ENCODE results near the gene LAMB1. TPM values are rescaled to one million over a fixed set of nuclear protein-coding genes. Genes with fewer than 3 reads are reported as not detected.
A peak's percentile ranks its signal among the peaks of the same experiment; 100 is the strongest.

LAMB1 gene
- total and polyA plus RNA-seq, 2 of the 13 experiments (the other 11 are each of a cell fraction or from before 2014, with no cell fraction given): 109 to 124 TPM

GRCh38 chr7:108034586-108034985 is 31.6 kb upstream of the LAMB1 start (continued):
- no peak for TF ChIP-seq ZNF883 (CRISPR knock-in tag; IDR thresholded peaks at IDR 0.05; ENCODE audit: not compliant biosample characterization)
- TF ChIP-seq ZNF713 (CRISPR knock-in tag; IDR thresholded peaks at IDR 0.05): no peak
- TF ChIP-seq ZBTB20 (CRISPR knock-in tag; IDR thresholded peaks at IDR 0.05; ENCODE audit: borderline replicate concordance, low read depth): no peak
- peak; percentile 41; the same call in 1 of the 2 replicates for TF ChIP-seq ZFY (CRISPR knock-in tag; IDR thresholded peaks at IDR 0.05)
- no peak for TF ChIP-seq NR3C1 (CRISPR knock-in tag; IDR thresholded peaks at IDR 0.05)
- TF ChIP-seq ZFX (CRISPR knock-in tag; IDR thresholded peaks at IDR 0.05; ENCODE audit: low read depth): peak; percentile 56; the same call in 1 of the 2 replicates
- TF ChIP-seq KAT8 (CRISPR knock-in tag; IDR thresholded peaks at IDR 0.05): no peak; the same call in none of the 2 replicates
- TF ChIP-seq CAMTA2 (CRISPR knock-in tag; IDR thresholded peaks at IDR 0.05; ENCODE audit: borderline replicate concordance): no peak
- no peak for TF ChIP-seq SMAD9 (CRISPR knock-in tag; IDR thresholded peaks at IDR 0.05)
- no peak for TF ChIP-seq ATF5 (CRISPR knock-in tag; IDR thresholded peaks at IDR 0.05; ENCODE audit: low read depth)
- no peak for TF ChIP-seq ZHX2 (IDR thresholded peaks at IDR 0.05; ENCODE audit: low read depth)
- no peak for TF ChIP-seq ZHX2 (CRISPR knock-in tag; IDR thresholded peaks at IDR 0.05; ENCODE audit: borderline replicate concordance)
- TF ChIP-seq TCF7L2 (IDR thresholded peaks at IDR 0.05; ENCODE audit: low read depth, low read length): no peak
- TF ChIP-seq TOPORS (CRISPR knock-in tag; IDR thresholded peaks at IDR 0.05): no peak
- TF ChIP-seq MTF1 (CRISPR knock-in tag; IDR thresholded peaks at IDR 0.05): no peak
- no peak for TF ChIP-seq ZXDC (CRISPR knock-in tag; IDR thresholded peaks at IDR 0.05)
- no peak for TF ChIP-seq LCORL (IDR thresholded peaks at IDR 0.05)
- peak; percentile 67 for TF ChIP-seq LCORL (CRISPR knock-in tag; IDR thresholded peaks at IDR 0.05)
- no peak for TF ChIP-seq ZNF296 (CRISPR knock-in tag; conservative IDR thresholded peaks at IDR 0.05)
- no peak for TF ChIP-seq ZNF382 (CRISPR knock-in tag; IDR thresholded peaks at IDR 0.05; ENCODE audit: borderline replicate concordance)
- TF ChIP-seq ZNF205 (CRISPR knock-in tag; IDR thresholded peaks at IDR 0.05): peak; percentile 58; the same call in 1 of the 2 replicates
- TF ChIP-seq ZNF788 (CRISPR knock-in tag; IDR thresholded peaks at IDR 0.05; ENCODE audit: borderline replicate concordance): no peak; the same call in 1 of the 2 replicates
- TF ChIP-seq ZNF570 (CRISPR knock-in tag; IDR thresholded peaks at IDR 0.05; ENCODE audit: borderline replicate concordance): no peak
- TF ChIP-seq TBX2 (CRISPR knock-in tag; IDR thresholded peaks at IDR 0.05; ENCODE audit: borderline replicate concordance): peak; percentile 47; the same call in 1 of the 2 replicates

Data from HepG2 (cell line).